CD4-positive, alpha-beta T cell treated with Interleukin-17A for 4 hours (primary cell): Measurements from ENCODE around the gene ALPI.

Experiments
- DNase-seq: peaks from one replicate; pipeline ENCODE4 v3.0.0-alpha.2; 2020; ENCODE audit warnings: mixed read lengths

The ALPI gene

GRCh38 chr2:232486558-232487384 is 30.8 kb downstream of the ALPI start:
- no peak for DNase-seq

GRCh38 chr2:232487385-232488096 is 31.6 kb downstream of the ALPI start, which contains the start of gene ECEL1:
Gene ECEL1 (minus strand): TSS chr2:232487834. CDS start chr2:232486653, 1,181 bp downstream.
- DNase-seq, result no peak

DNA sequence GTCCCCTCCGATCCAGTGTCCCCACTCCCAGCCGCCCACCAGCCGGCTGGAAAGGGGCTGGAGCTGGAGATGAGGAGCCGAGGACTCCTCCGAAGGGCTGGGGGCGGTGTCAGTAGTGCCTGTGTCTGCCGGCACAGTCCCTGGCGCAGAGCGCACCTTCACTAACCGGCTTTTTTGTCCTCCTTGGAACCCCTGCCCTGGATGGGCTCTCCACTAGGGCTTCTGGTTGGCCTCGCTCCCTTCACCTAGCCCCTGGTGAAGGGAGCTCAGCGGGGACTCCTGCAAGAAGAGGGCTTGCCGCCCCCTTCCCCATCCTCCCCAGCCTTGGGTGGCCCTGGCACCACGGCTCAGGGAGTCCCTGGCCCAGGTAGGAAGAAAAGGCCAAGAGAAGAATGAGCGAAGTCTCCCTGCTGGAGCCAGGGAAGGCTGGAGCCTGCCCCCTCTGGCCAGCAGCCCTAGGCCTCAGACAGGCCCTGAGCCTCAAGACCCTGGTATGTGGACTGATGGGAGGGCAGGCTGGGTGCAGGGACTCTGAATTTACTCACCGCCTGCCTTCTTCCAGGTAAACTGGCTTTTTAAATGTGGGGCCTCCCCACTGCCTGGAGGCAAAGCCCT is 32.3 kb downstream of the ALPI start:
- no peak for DNase-seq

- no peak for DNase-seq
Measured at GRCh38 chr2:232488721-232489300, 32.9 kb downstream of the ALPI start.

DNA sequence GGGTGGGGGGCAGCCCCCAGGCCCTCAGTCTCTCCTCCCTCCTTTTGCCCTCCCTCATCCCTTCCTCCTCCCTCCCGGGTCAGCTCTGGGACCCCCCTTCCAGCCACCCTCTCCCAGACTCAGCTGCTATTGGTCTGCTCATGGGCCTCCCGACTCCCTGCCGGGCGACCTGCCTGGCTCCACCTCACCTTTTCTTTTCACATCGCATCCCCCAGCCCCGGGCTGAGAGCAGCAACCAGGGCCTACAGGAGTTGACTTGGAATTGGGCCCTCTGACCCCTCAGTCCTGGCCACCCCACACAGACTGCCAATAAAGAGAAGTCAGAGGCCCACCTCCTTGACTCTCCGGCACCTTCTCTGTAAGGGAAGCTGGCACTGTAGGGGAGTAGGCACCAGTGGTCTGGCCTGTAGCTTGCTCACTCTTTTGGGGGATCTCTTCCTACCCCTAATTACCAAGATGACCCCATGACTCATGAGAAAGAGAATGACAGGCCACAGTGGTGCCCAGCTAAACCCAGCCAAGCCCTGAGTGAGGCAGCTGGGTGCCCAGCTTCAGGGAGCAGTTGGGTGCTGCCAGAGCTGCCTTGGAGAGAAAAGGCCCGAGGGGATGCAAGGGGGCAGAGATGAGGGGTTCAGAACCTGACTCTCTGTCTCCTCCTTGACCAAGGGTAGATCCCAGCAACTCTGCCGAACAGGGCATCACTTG is 33.7 kb downstream of the ALPI start:
- DNase-seq, result no peak

- no peak for DNase-seq
Measured at GRCh38 chr2:232490221-232491138, 34.5 kb downstream of the ALPI start.

GRCh38 chr2:232491139-232491780 is 35.3 kb downstream of the ALPI start:
- DNase-seq, result no peak

- DNase-seq, result no peak
Measured at GRCh38 chr2:232492236-232492848, 36.4 kb downstream of the ALPI start.

GRCh38 chr2:232492963-232493700 is 37.2 kb downstream of the ALPI start:
- DNase-seq, result no peak

DNA sequence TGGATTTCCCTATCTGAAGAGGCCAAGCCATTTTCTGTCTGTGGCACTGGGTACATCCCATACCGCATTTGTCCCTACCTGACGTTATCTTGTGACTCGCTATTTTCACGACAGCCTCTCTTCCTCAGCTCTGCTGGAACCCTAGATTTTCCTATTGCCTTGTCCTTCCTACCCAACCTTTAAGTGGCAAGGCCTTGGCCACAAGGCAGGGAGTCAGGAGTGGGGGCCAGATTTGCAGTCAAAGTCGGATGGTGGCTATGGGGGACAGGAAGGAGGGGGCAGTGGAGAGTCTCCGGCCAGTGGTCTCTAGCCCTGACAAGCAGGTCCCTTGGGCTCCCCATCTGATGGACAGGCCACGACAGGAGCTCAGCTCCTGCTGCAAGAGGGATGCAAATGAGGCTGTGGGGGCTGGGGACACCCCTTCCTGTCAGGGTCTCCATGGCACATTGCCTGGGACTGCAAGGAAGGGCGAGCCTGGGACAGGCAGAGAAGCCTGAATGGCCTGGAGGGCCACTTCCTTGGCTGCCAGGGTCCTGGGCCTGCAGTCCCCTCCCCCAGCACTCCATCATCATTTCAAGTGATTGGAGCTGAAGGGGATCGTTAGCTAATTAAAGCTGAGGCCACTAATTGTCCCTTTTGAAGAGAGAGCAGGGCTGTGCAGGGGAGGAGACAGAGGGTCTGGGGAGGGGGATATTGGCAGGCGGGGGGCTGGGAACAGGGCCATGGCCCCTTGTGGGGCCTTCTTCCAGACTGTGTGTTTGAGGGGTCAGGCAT is 37.9 kb downstream of the ALPI start:
- no peak for DNase-seq

DNA sequence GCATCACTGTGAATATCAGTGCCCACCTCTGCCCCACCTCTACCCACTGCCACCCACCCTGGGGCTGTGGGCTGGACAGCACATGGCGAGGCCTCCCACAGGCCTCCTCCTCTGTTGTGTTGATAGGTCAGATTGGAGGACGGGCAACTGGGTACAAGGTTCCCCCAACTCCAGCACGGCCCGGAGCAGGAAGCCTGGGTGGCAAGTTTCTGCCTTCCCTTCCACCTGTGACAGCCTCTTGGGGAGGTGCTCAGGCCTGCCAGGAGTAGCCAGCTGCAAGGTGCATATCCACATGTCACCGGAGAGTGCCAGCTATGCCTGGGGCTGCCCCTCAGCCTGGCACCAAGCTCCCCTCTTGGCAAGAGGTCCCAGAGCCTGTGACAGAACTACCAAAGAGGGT is 38.6 kb downstream of the ALPI start:
- DNase-seq, result no peak

GRCh38 chr2:232495292-232495691 is 39.3 kb downstream of the ALPI start:
- no peak for DNase-seq

- no peak for DNase-seq
Measured at GRCh38 chr2:232496501-232497270, 40.7 kb downstream of the ALPI start.

DNA sequence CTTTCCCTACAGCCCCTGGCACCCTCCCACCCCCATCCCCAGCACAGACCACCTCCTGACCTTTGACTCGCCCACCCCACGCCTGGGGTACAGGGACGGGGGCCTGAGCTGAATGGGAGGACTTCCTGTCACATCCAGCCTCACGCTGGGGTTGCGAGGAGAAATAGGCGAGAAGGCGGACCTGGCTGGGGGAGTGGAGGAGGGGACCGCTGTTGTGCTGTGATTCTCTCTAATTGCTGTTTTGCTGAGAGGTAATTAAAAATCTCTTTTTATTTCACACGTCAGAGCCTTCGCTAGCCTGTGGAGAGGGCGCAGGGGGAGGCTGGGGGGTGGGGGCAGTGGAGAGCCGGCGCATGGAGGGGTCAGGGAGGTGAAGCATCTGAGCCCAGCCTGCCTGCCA is 41.4 kb downstream of the ALPI start:
- no peak for DNase-seq

DNA sequence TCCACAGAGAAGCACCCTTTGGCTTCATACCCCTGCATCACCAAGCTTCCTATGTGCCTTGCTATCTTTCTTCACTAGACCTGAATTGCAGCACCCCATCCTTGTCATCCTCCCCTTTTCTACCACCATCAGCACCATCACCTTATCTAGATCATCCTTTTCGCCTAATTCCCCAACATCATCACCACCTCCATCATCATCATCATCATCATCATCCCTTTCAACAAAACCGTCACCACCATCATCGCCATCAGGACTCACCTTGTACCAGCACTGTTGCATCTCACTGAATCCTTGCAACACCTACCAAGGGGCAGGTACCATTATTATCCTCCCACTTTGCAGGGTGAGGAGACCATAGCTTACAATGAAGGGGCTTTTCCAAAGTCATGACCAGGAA is 42.5 kb downstream of the ALPI start:
- no peak for DNase-seq

GRCh38 chr2:232501331-232501771 is 45.4 kb downstream of the ALPI start:
- no peak for DNase-seq

- DNase-seq, result no peak
Measured at GRCh38 chr2:232501794-232502390, 45.9 kb downstream of the ALPI start.

DNA sequence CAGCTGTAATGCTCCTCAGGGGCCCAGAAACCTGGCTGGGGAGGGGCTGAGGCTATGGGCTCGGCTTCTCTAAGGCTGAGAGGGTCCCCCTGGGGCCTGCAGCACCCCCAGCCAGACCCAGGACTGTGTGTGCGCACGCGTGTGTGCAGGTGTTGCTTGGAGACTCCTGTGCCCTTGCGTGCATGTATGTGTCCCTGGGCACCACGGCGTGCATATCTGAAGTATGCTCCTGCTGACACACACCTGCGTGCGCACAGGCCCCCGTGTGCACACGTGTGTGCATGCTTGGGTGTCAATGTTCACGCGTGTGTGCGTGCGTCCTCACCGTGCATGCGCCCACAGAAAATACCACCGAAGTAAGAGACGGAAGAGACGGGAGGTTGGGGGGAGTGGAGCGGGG is 46.6 kb downstream of the ALPI start:
- no peak for DNase-seq
